Right lobe of liver (tissue), 4 donors: ENCODE results near the gene ZNF75A.

Experiments
- POLR2A ChIP-seq: fragments of 450-650 bp; IDR thresholded peaks from one replicate; pipeline ENCODE4 v1.6.1; 2017; ENCODE audit warnings: antibody characterized with exemption, mild to moderate bottlenecking
- TF ChIP-seq, protein P1 (sequence below), 4 donors: fragments of 200-600 bp in 3 of 4; fragments of 450-650 bp in 1 of 4; IDR thresholded peaks; one replicate each; pipeline versions ENCODE4 v1.5.1 to v1.8.0; 2016 to 2022; ENCODE audit warnings: antibody characterized with exemption in 4 of 4, mild to moderate bottlenecking in 2 of 4
- donor health status: DM: no; HTN: no; CAD: no.
- donor health status: DM: no; HTN: no; CAD: no.
- donor health status: DM: no; HTN: yes; CAD: no.

GRCh38 chr16:3262517-3262916 is 42.8 kb upstream of the ZNF75A start:
- TF ChIP-seq, protein P1, sequence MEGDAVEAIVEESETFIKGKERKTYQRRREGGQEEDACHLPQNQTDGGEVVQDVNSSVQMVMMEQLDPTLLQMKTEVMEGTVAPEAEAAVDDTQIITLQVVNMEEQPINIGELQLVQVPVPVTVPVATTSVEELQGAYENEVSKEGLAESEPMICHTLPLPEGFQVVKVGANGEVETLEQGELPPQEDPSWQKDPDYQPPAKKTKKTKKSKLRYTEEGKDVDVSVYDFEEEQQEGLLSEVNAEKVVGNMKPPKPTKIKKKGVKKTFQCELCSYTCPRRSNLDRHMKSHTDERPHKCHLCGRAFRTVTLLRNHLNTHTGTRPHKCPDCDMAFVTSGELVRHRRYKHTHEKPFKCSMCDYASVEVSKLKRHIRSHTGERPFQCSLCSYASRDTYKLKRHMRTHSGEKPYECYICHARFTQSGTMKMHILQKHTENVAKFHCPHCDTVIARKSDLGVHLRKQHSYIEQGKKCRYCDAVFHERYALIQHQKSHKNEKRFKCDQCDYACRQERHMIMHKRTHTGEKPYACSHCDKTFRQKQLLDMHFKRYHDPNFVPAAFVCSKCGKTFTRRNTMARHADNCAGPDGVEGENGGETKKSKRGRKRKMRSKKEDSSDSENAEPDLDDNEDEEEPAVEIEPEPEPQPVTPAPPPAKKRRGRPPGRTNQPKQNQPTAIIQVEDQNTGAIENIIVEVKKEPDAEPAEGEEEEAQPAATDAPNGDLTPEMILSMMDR (IDR thresholded peaks at IDR 0.05): no peak
- TF ChIP-seq POLR2A: no peak
